ENCODE measurements around the gene ENTHD1. TPM values are rescaled to one million over a fixed set of nuclear protein-coding genes. Genes with fewer than 3 reads are reported as not detected.

ENTHD1 gene
- total and polyA plus RNA-seq, 2 of the 8 experiments (the other 6 are each of a cell fraction or from before 2014, with no cell fraction given), result not detected

GRCh38 chr22:39832627-39833074 is 60.9 kb downstream of the ENTHD1 start:
- POLR2A ChIA-PET (ENCODE audit: partially characterized antibody), result no interaction called here
- Histone ChIP-seq H3K23ac (ENCODE audit: insufficient read length) (no peak overlapping the region), H3K18ac (ENCODE audit: extremely low read depth, low read length) (no peak overlapping the region), H3K23me2 (ENCODE audit: low read depth, low read length) (no peaks in the 10 kb centered on the region), H3K56ac (replicated peaks; ENCODE audit: insufficient read length, low read depth, low read length) (no peak overlapping the region), H4K5ac (ENCODE audit: insufficient read length, low read depth, low read length) (no peak overlapping the region), H4K8ac (ENCODE audit: extremely low read depth, insufficient read depth, low read length) (no peak overlapping the region; the same call in 1 of the 2 replicates), H3K4ac (replicated peaks; ENCODE audit: insufficient read length, low read depth, low read length) (no peak overlapping the region), H3K4me1 (replicated peaks in 1 of 4; ENCODE audit: control insufficient read depth in 3 of 4, insufficient read depth in 4 of 4, low read length in 3 of 4) (no peaks in the 10 kb centered on the region), H3K79me2 (ENCODE audit: control insufficient read depth in 1 of 2, insufficient read depth in 2 of 2, low read length in 2 of 2) (no peaks in the 10 kb centered on the region), H3K14ac (ENCODE audit: insufficient read length) (no peak overlapping the region), H4K91ac (replicated peaks; ENCODE audit: insufficient read length, low read length) (no peak overlapping the region), H4K20me1 (replicated peaks in 1 of 2; ENCODE audit: control insufficient read depth in 1 of 2, insufficient read depth in 2 of 2, low read length in 2 of 2) (no peaks in the 10 kb centered on the region), H2BK5ac (ENCODE audit: low read depth, low read length) (no peak overlapping the region), H3K4me3 (ENCODE audit: extremely low read depth in 1 of 4, insufficient read depth in 2 of 4, low read depth in 3 of 4, low read length in 4 of 4) (no peak overlapping the region), H2BK120ac (replicated peaks; ENCODE audit: low read depth, low read length) (no peak overlapping the region), H3K4me2 (ENCODE audit: insufficient read depth in 1 of 2, low read depth in 2 of 2, low read length in 2 of 2) (no peak overlapping the region), H3K36me3 (ENCODE audit: control insufficient read depth in 2 of 4, insufficient read depth in 4 of 4, low read length in 3 of 4) (no peaks in the 10 kb centered on the region), H2BK15ac (ENCODE audit: low read length) (no peak overlapping the region), H2AK5ac (ENCODE audit: low read depth, low read length) (no peak overlapping the region), H3K27ac (ENCODE audit: low read depth, low read length) (no peak overlapping the region), H3K79me1 (ENCODE audit: low read depth, low read length) (no peaks in the 10 kb centered on the region), H3K27me3 (replicated peaks in 1 of 4; ENCODE audit: control insufficient read depth in 3 of 4, extremely low read depth in 1 of 4, insufficient read depth in 3 of 4, low read length in 3 of 4) (no peaks in the 10 kb centered on the region), H2AFZ (ENCODE audit: low read length) (peak overlapping the region; percentile 9; the same call in 1 of the 2 replicates), H2BK20ac (ENCODE audit: low read length) (no peak overlapping the region), H2BK12ac (ENCODE audit: low read depth, low read length) (no peak overlapping the region), H3K9ac (replicated peaks in 1 of 4; ENCODE audit: extremely low read depth in 1 of 4, low read depth in 3 of 4, low read length in 3 of 4) (no peak overlapping the region), H3K9me3 (ENCODE audit: insufficient read depth in 2 of 2, low read depth in 1 of 2, low read length in 1 of 2) (no peaks in the 10 kb centered on the region)
- CTCF ChIA-PET (ENCODE audit: partially characterized antibody), result interaction anchor here (0.7 kb wide), 2 partner anchors 76 to 191 kb away, joined by 3 read pairs; no protein-coding TSS in a partner anchor
- WGBS, 2 experiments (ENCODE audit: extremely low coverage in 1 of 2, insufficient coverage in 1 of 2, insufficient read length in 1 of 2, insufficient replicate concordance in 2 of 2, low coverage in 1 of 2, low lambda C conversion rate in 2 of 2, missing lambda C conversion rate in 1 of 2), result 76% methylated on average over 7 of the region's 7 CpGs; no CpG with 5 or more reads in 1 of the 2 experiments
- no peak for DNase-seq (ENCODE audit: low read depth in 1 of 2, low spot score in 2 of 2)
- FAIRE-seq, result no peak
- TF ChIP-seq NANOG (IDR thresholded peaks at IDR 0.05; ENCODE audit: insufficient read depth, low read depth, low read length, poor library complexity, severe bottlenecking) (no peak), YY1 (IDR thresholded peaks at IDR 0.05; ENCODE audit: low read depth, low read length) (no peak), CBX8 (IDR thresholded peaks at IDR 0.05; ENCODE audit: borderline replicate concordance, low read depth, low read length) (no peak), JUN (IDR thresholded peaks at IDR 0.05; ENCODE audit: low read depth, low read length) (no peak), SP2 (IDR thresholded peaks at IDR 0.05; ENCODE audit: low read length) (no peak), CBX5 (IDR thresholded peaks at IDR 0.05; ENCODE audit: low read depth, low read length) (no peak), SRF (IDR thresholded peaks at IDR 0.05; ENCODE audit: low read depth, low read length) (no peak), CEBPB (IDR thresholded peaks at IDR 0.05; ENCODE audit: low read depth, low read length) (no peak), CHD1 (IDR thresholded peaks at IDR 0.05; ENCODE audit: low read depth, low read length) (no peak), EP300 (IDR thresholded peaks at IDR 0.05; ENCODE audit: borderline replicate concordance in 1 of 2, low read depth in 2 of 2, low read length in 2 of 2) (no peak)

All from H1 (cell line).